Astrocyte (in vitro differentiated cells and primary cell): ENCODE results near the gene MPDU1. TPM values are rescaled to one million over a fixed set of nuclear protein-coding genes. Genes with fewer than 3 reads are reported as not detected.
A peak's percentile ranks its signal among the peaks of the same experiment; 100 is the strongest.

ENCODE experiments used
- DNase-seq: peaks from one replicate; pipeline ENCODE4 v3.0.0-alpha.2; 2010; ENCODE audit warnings: low read depth
- FAIRE-seq: peaks from 2 replicates; lab custom pipeline; 2011; peaks lifted over from hg19 to GRCh38; lab: Jason Lieb, UNC
- H2AFZ ChIP-seq: 2 replicates; pipeline ENCODE4 v1.6.0; 2012; ENCODE audit warnings: low read depth, low read length, inconsistent platforms
- H3K27ac ChIP-seq: 2 replicates; pipeline ENCODE4 v1.5.1; 2011; ENCODE audit warnings: low read depth, low read length, inconsistent platforms
- H3K27me3 ChIP-seq: 2 replicates; pipeline ENCODE4 v1.6.0; 2011; ENCODE audit warnings: low read length, inconsistent platforms; ENCODE audit not compliant: insufficient read depth
- H3K36me3 ChIP-seq: 2 replicates; pipeline ENCODE4 v1.5.1; 2011; ENCODE audit warnings: low read length, inconsistent platforms; ENCODE audit not compliant: insufficient read depth
- H3K4me1 ChIP-seq: 2 replicates; pipeline ENCODE4 v1.5.1; 2011; ENCODE audit warnings: low read length, inconsistent platforms; ENCODE audit not compliant: insufficient read depth
- H3K4me2 ChIP-seq: 2 replicates; pipeline ENCODE4 v1.6.0; 2012; ENCODE audit warnings: low read length, inconsistent platforms
- H3K4me3 ChIP-seq: 2 replicates; pipeline ENCODE4 v1.5.1; 2011; ENCODE audit warnings: low read depth, mild to moderate bottlenecking, low read length, inconsistent platforms; ENCODE audit not compliant: insufficient read depth
- H3K79me2 ChIP-seq: 2 replicates; pipeline ENCODE4 v1.6.0; 2012; ENCODE audit warnings: mild to moderate bottlenecking, low read length, inconsistent platforms; ENCODE audit not compliant: insufficient read depth
- H3K9ac ChIP-seq: 2 replicates; pipeline ENCODE4 v1.6.0; 2012; ENCODE audit warnings: mild to moderate bottlenecking, low read length, inconsistent platforms
- H3K9me3 ChIP-seq: 2 replicates; pipeline ENCODE4 v1.5.1; 2012; ENCODE audit warnings: low read depth, mild to moderate bottlenecking, low read length, inconsistent platforms; ENCODE audit not compliant: insufficient read depth
- H4K20me1 ChIP-seq: 2 replicates; pipeline ENCODE4 v1.6.0; 2012; ENCODE audit warnings: low read length, inconsistent platforms; ENCODE audit not compliant: insufficient read depth
- H3K27ac Mint-ChIP-seq: one replicate; pipeline ENCODE4 v1.8.0; 2021; ENCODE audit warnings: mild to moderate bottlenecking, mixed read lengths; ENCODE audit not compliant: unreplicated experiment
- H3K27me3 Mint-ChIP-seq: one replicate; pipeline ENCODE4 v1.8.0; 2021; ENCODE audit warnings: low read depth, mixed read lengths; ENCODE audit not compliant: unreplicated experiment
- H3K36me3 Mint-ChIP-seq: one replicate; pipeline ENCODE4 v1.8.0; 2021; ENCODE audit warnings: low read depth, mixed read lengths; ENCODE audit not compliant: unreplicated experiment
- H3K4me1 Mint-ChIP-seq: one replicate; pipeline ENCODE4 v1.8.0; 2021; ENCODE audit warnings: low read depth, mixed read lengths; ENCODE audit not compliant: unreplicated experiment
- H3K4me3 Mint-ChIP-seq: one replicate; pipeline ENCODE4 v1.8.0; 2021; ENCODE audit warnings: mild to moderate bottlenecking, moderate library complexity, mixed read lengths; ENCODE audit not compliant: unreplicated experiment
- H3K9me3 Mint-ChIP-seq: one replicate; pipeline ENCODE4 v1.8.0; 2021; ENCODE audit warnings: mild to moderate bottlenecking, mixed read lengths; ENCODE audit not compliant: unreplicated experiment
- CTCF ChIP-seq: IDR thresholded peaks from 2 replicates; pipeline ENCODE4 v1.5.1; 2011; ENCODE audit warnings: low read depth, mild to moderate bottlenecking, inconsistent platforms, low read length, moderate library complexity; ENCODE audit not compliant: insufficient read depth
- EZH2 ChIP-seq: IDR thresholded peaks from 2 replicates; pipeline ENCODE4 v1.6.1; 2012; ENCODE audit warnings: mild to moderate bottlenecking, low read length, inconsistent platforms; ENCODE audit not compliant: insufficient read depth
- total RNA-seq: library from RNA; stranded (reverse); gene quantifications from 2 replicates; pipeline ENCODE4 v1.2.1, GENCODE V29; 2021

Gene MPDU1
- total RNA-seq, 1 donor from 2014 or later = 51.2 TPM

GRCh38 chr17:7579834-7580603, 3.6 kb upstream of the MPDU1 start:
- Histone ChIP-seq H2AFZ (no peak overlapping the region), H3K36me3 (peaks cover 38% of the 10 kb centered on the region), H3K4me1 (peaks cover 46% of the 10 kb centered on the region), H3K4me3 (no peak overlapping the region), H3K9me3 (no peaks in the 10 kb centered on the region), H3K4me2 (peak overlapping the region; percentile 61), H3K27ac (peak overlapping the region; percentile 60), H3K79me2 (peaks cover 69% of the 10 kb centered on the region), H3K27me3 (no peaks in the 10 kb centered on the region), H3K9ac (peak overlapping the region; percentile 42), H4K20me1 (peaks cover 56% of the 10 kb centered on the region)
- DNase-seq (no peak), FAIRE-seq (no peak)
- no peaks in the 10 kb centered on the region for H3K27me3 Mint-ChIP-seq
- H3K27ac Mint-ChIP-seq = peak overlapping the region; percentile 83
- H3K36me3 Mint-ChIP-seq = peaks cover 42% of the 10 kb centered on the region
- no peak for TF ChIP-seq CTCF
- no peak for TF ChIP-seq EZH2
- H3K9me3 Mint-ChIP-seq = no peaks in the 10 kb centered on the region
- peaks cover 55% of the 10 kb centered on the region for H3K4me1 Mint-ChIP-seq
- H3K4me3 Mint-ChIP-seq = peak overlapping the region; percentile 30

DNA sequence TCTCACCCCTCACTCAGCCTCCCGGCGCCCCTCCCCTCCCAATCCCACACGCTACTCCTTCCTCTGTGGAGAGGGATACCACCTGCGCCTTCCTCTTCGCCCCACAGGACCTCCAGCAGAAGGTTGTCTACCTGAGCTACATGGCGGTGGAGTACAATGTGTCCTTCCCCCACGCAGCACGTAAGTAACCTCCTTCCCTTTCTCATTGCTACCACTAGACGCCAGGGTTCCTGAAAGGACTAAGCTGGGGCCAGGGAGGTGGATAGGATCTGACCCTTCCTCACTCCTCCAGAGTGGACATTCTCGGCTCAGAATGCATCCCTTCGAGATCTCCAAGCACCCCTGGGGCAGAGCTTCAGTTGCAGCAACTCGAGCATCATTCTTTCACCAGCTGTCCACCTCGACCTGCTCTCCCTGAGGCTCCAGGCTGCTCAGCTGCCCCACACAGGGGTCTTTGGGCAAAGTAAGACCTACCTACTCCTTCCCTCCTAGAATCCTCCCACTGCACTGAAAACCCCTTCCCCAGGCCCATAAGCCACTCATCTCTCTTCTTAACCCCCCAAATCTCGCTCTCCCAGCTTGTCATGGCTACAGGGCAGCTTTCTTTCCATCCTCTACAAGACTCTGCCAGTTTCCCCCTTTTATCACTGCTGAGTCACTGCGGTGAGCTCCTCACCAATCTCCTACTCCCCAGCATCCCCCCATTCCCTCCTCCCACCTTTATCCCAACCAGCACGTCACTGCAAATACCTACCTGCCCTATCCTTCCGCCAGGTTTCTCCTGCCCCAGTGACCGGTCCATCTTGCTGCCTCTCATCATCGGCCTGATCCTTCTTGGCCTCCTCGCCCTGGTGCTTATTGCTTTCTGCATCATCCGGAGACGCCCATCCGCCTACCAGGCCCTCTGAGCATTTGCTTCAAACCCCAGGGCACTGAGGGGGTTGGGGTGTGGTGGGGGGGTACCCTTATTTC, 2.8 kb upstream of the MPDU1 start:
- no peaks in the 10 kb centered on the region for H3K9me3 Mint-ChIP-seq
- H3K4me3 Mint-ChIP-seq = peak overlapping the region; percentile 37
- H3K4me1 Mint-ChIP-seq = peaks cover 49% of the 10 kb centered on the region
- DNase-seq (no peak), FAIRE-seq (no peak)
- H3K27me3 ChIP-seq = no peaks in the 10 kb centered on the region
- peaks cover 69% of the 10 kb centered on the region for H3K79me2 ChIP-seq
- H3K36me3 ChIP-seq = peaks cover 29% of the 10 kb centered on the region
- H3K27ac Mint-ChIP-seq = peak overlapping the region; percentile 83
- H2AFZ ChIP-seq = no peak overlapping the region
- no peak overlapping the region for H3K27ac ChIP-seq
- H3K4me2 ChIP-seq = peak overlapping the region; percentile 61
- H4K20me1 ChIP-seq = peaks cover 47% of the 10 kb centered on the region
- H3K27me3 Mint-ChIP-seq = no peaks in the 10 kb centered on the region
- TF ChIP-seq CTCF = no peak
- no peak for TF ChIP-seq EZH2
- no peak overlapping the region for H3K9ac ChIP-seq
- H3K36me3 Mint-ChIP-seq = peaks cover 43% of the 10 kb centered on the region
- H3K4me3 ChIP-seq = no peak overlapping the region
- peaks cover 38% of the 10 kb centered on the region for H3K4me1 ChIP-seq
- H3K9me3 ChIP-seq = no peaks in the 10 kb centered on the region
